ENCODE measurements around the gene PRKCE.

The PRKCE gene

GRCh38 chr2:46067062-46067461 lies 415.6 kb downstream of the PRKCE start:
- DNase-seq = no peak

GRCh38 chr2:46067501-46068305 lies 416.2 kb downstream of the PRKCE start:
- no peak for DNase-seq

GRCh38 chr2:46068636-46069035 lies 417.2 kb downstream of the PRKCE start:
- no peak for DNase-seq

- no peak for DNase-seq
These were observed 419.6 kb downstream of the PRKCE start for GRCh38 chr2:46071074-46071473.

GRCh38 chr2:46072101-46072820 lies 420.8 kb downstream of the PRKCE start:
- DNase-seq = no peak

- peak; percentile 70 for DNase-seq
These were observed 422.1 kb downstream of the PRKCE start for GRCh38 chr2:46073540-46074046.

GRCh38 chr2:46074501-46074900 lies 423.0 kb downstream of the PRKCE start:
- DNase-seq = no peak

- no peak for DNase-seq
These were observed 424.4 kb downstream of the PRKCE start for GRCh38 chr2:46075848-46076247.

GRCh38 chr2:46076251-46076650 lies 424.8 kb downstream of the PRKCE start:
- DNase-seq = no peak

- no peak for DNase-seq
These were observed 425.4 kb downstream of the PRKCE start for GRCh38 chr2:46076875-46077274.

GRCh38 chr2:46077522-46078107 lies 426.1 kb downstream of the PRKCE start:
- DNase-seq = no peak

GRCh38 chr2:46079985-46080560 lies 428.6 kb downstream of the PRKCE start:
- no peak for DNase-seq

GRCh38 chr2:46082531-46083485 lies 431.3 kb downstream of the PRKCE start:
- no peak for DNase-seq

- DNase-seq = no peak
These were observed 435.1 kb downstream of the PRKCE start for GRCh38 chr2:46086578-46087070.

- no peak for DNase-seq
These were observed 436.0 kb downstream of the PRKCE start for GRCh38 chr2:46087492-46087891.

- peak; percentile 5 for DNase-seq
These were observed 439.5 kb downstream of the PRKCE start for GRCh38 chr2:46091004-46091403.

- DNase-seq = no peak
These were observed 440.6 kb downstream of the PRKCE start for GRCh38 chr2:46091961-46092667.

GRCh38 chr2:46094689-46095088 lies 443.2 kb downstream of the PRKCE start:
- no peak for DNase-seq

- DNase-seq = no peak
These were observed 444.4 kb downstream of the PRKCE start for GRCh38 chr2:46095830-46096229.

GRCh38 chr2:46096260-46096659 lies 444.8 kb downstream of the PRKCE start:
- no peak for DNase-seq

All from DMS53 (cell line).